Glomerular endothelial cell (primary cell): ENCODE results near the gene FUBP1. TPM values are rescaled to one million over a fixed set of nuclear protein-coding genes. Genes with fewer than 3 reads are reported as not detected.

Source experiments
- total RNA-seq: library from RNA; depleted of rRNA; stranded (reverse); fragments of >200 nt; gene quantifications from 2 replicates; pipeline ENCODE4 v1.2.3, GENCODE V29; 2015

The FUBP1 gene
- total RNA-seq, 1 donor from 2014 or later, result 108 TPM

Other genes with a start within 250 kb of the FUBP1 start
- 30.8 and 45.9 TPM in 2 replicates for gene USP33, start 219.2 kb downstream of the FUBP1 start, total RNA-seq
- gene MIGA1, start 199.4 kb downstream of the FUBP1 start, total RNA-seq, result 10.9 and 14.4 TPM in 2 replicates
- 3.9 and 7.9 TPM in 2 replicates for gene NEXN, start 90.4 kb downstream of the FUBP1 start, total RNA-seq
- 30.9 and 41.1 TPM in 2 replicates for gene DNAJB4, start 25.9 kb upstream of the FUBP1 start, total RNA-seq
- 0.15 and 2.0 TPM in 2 replicates for gene GIPC2, start 66.9 kb upstream of the FUBP1 start, total RNA-seq